IMR-90 (cell line): ENCODE results near the gene KAZALD1. TPM values are rescaled to one million over a fixed set of nuclear protein-coding genes. Genes with fewer than 3 reads are reported as not detected.

Experiments used
- ATAC-seq: fragments of 200-7000 bp; cut with Tn5 transposase; 2 replicates; pipeline ENCODE4 v1.9.1; 2020; ENCODE audit warnings: low read depth, mild to moderate bottlenecking, moderate library complexity
- BruUV-seq: library from RNA; stranded (reverse); fragments of 400-500 nt; replicated peaks from 2 replicates; lab custom pipeline; 2021; lab: Mats Ljungman, UMichigan
- CTCF ChIA-PET: fragments of 300-600 bp; formaldehyde crosslinking; extraction: SDS; loops from one replicate; lab custom pipeline; 2021; ENCODE audit warnings: antibody characterized with exemption; lab: Yijun Ruan, JAX
- POLR2A ChIA-PET: fragments of 300-600 bp; sonication (Branson Sonifier 250); formaldehyde crosslinking; loops from one replicate; lab custom pipeline; 2022; ENCODE audit warnings: antibody characterized with exemption; ENCODE audit not compliant: unreplicated experiment; lab: Charles Lee
- DNase-seq: peaks from one replicate; pipeline ENCODE4 v3.0.0; 2013
- H2AFZ ChIP-seq: replicated peaks from 2 replicates; pipeline ENCODE3; 2013; ENCODE audit warnings: low read length, mild to moderate bottlenecking; ENCODE audit not compliant: poor library complexity
- H2AK5ac ChIP-seq: 2 replicates; pipeline ENCODE4 v1.6.1; 2013; ENCODE audit warnings: low read depth, low read length, inconsistent platforms
- H2AK9ac ChIP-seq: replicated peaks from 2 replicates; pipeline ENCODE3; 2013; ENCODE audit warnings: mild to moderate bottlenecking, low read depth, low read length, moderate library complexity; ENCODE audit not compliant: poor library complexity
- H2BK120ac ChIP-seq: 2 replicates; pipeline ENCODE4 v1.6.1; 2013; ENCODE audit warnings: low read depth, low read length, inconsistent platforms
- H2BK15ac ChIP-seq: 3 replicates; pipeline ENCODE4 v1.6.1; 2013; ENCODE audit warnings: low read depth, low read length, inconsistent platforms
- H2BK20ac ChIP-seq: 2 replicates; pipeline ENCODE4 v1.6.1; 2013; ENCODE audit warnings: low read depth, mild to moderate bottlenecking, inconsistent platforms, low read length, moderate library complexity
- H2BK5ac ChIP-seq: 2 replicates; pipeline ENCODE4 v1.6.1; 2013; ENCODE audit warnings: mild to moderate bottlenecking, low read depth, low read length, inconsistent platforms; ENCODE audit not compliant: poor library complexity, severe bottlenecking
- H3K14ac ChIP-seq: replicated peaks from 2 replicates; pipeline ENCODE4 v1.6.1; 2013; ENCODE audit warnings: low read depth, low read length, inconsistent platforms
- H3K18ac ChIP-seq: 2 replicates; pipeline ENCODE4 v1.6.1; 2013; ENCODE audit warnings: low read depth, low read length, control low read depth
- H3K23ac ChIP-seq: 2 replicates; pipeline ENCODE4 v1.6.1; 2013; ENCODE audit warnings: low read depth, low read length, inconsistent platforms
- H3K27ac ChIP-seq: 2 replicates; pipeline ENCODE4 v1.5.1; 2013; ENCODE audit warnings: mild to moderate bottlenecking, control low read depth, low read length; ENCODE audit not compliant: insufficient read depth
- H3K27me3 ChIP-seq: 2 replicates; pipeline ENCODE4 v1.6.1; 2013; ENCODE audit warnings: low read length; ENCODE audit not compliant: control insufficient read depth, insufficient read depth
- H3K36me3 ChIP-seq: 2 replicates; pipeline ENCODE4 v1.6.1; 2013; ENCODE audit warnings: low read length, mixed read lengths; ENCODE audit not compliant: control insufficient read depth, insufficient read depth
- H3K4ac ChIP-seq: 2 replicates; pipeline ENCODE4 v1.6.1; 2013; ENCODE audit warnings: low read depth, low read length, inconsistent platforms
- H3K4me1 ChIP-seq: 2 replicates; pipeline ENCODE4 v1.6.1; 2013; ENCODE audit warnings: low read length, mixed read lengths; ENCODE audit not compliant: control insufficient read depth, insufficient read depth
- H3K4me2 ChIP-seq: 2 replicates; pipeline ENCODE4 v1.6.1; 2013; ENCODE audit warnings: low read depth, mild to moderate bottlenecking, control low read depth, low read length, moderate library complexity
- H3K4me3 ChIP-seq: 2 replicates; pipeline ENCODE4 v1.5.1; 2013; ENCODE audit warnings: low read depth, mild to moderate bottlenecking, control low read depth, low read length, moderate library complexity; ENCODE audit not compliant: insufficient read depth
- H3K56ac ChIP-seq: 2 replicates; pipeline ENCODE4 v1.6.1; 2013; ENCODE audit warnings: low read length, inconsistent platforms; ENCODE audit not compliant: insufficient read depth; ENCODE audit errors: extremely low read depth
- H3K79me1 ChIP-seq, 2 experiments: 2 replicates each; pipeline ENCODE4 v1.6.1; 2013; ENCODE audit warnings: low read length in 2 of 2, inconsistent platforms in 1 of 2, low read depth in 1 of 2
- H3K9ac ChIP-seq: 2 replicates; pipeline ENCODE4 v1.6.1; 2013; ENCODE audit warnings: low read depth, low read length, control low read depth
- H3K9me1 ChIP-seq: 2 replicates; pipeline ENCODE4 v1.6.1; 2013; ENCODE audit warnings: low read length, inconsistent platforms; ENCODE audit not compliant: insufficient read depth
- H3K9me3 ChIP-seq: 2 replicates; pipeline ENCODE4 v1.6.1; 2013; ENCODE audit warnings: low read length; ENCODE audit not compliant: control insufficient read depth, insufficient read depth
- H4K20me1 ChIP-seq: 2 replicates; pipeline ENCODE4 v1.6.1; 2013; ENCODE audit warnings: low read length, inconsistent platforms; ENCODE audit not compliant: insufficient read depth
- H4K5ac ChIP-seq: 2 replicates; pipeline ENCODE4 v1.6.1; 2013; ENCODE audit warnings: mild to moderate bottlenecking, low read depth, low read length, control low read depth
- H4K8ac ChIP-seq, 2 experiments: 2 replicates each; pipeline ENCODE4 v1.6.1; 2013; ENCODE audit warnings: low read depth in 2 of 2, low read length in 2 of 2, control low read depth in 1 of 2, inconsistent platforms in 1 of 2
- H4K91ac ChIP-seq: 2 replicates; pipeline ENCODE4 v1.6.1; 2013; ENCODE audit warnings: low read depth, low read length, inconsistent platforms; ENCODE audit not compliant: insufficient read depth
- BHLHE40 ChIP-seq: fragments of 150-350 bp; IDR thresholded peaks from 2 replicates; pipeline ENCODE4 v1.6.1; 2016; ENCODE audit warnings: mild to moderate bottlenecking, low read depth, low read length
- CEBPB ChIP-seq: IDR thresholded peaks from 2 replicates; pipeline ENCODE4 v1.6.1; 2012; ENCODE audit warnings: low read depth, low read length, improper control_type of control experiment
- CHD1 ChIP-seq: IDR thresholded peaks from 2 replicates; pipeline ENCODE4 v1.6.1; 2012; ENCODE audit warnings: low read depth, low read length, improper control_type of control experiment
- CTCF ChIP-seq: conservative IDR thresholded peaks from 2 replicates; pipeline ENCODE4 v1.5.1; 2012; ENCODE audit warnings: mild to moderate bottlenecking, low read depth, low read length, improper control_type of control experiment
- FOS ChIP-seq: fragments of 150-350 bp; IDR thresholded peaks from 2 replicates; pipeline ENCODE4 v1.6.1; 2016; ENCODE audit warnings: low read depth, low read length
- MAFK ChIP-seq: IDR thresholded peaks from 2 replicates; pipeline ENCODE4 v1.6.1; 2012; ENCODE audit warnings: low read depth, low read length, improper control_type of control experiment
- MAZ ChIP-seq: IDR thresholded peaks from 2 replicates; pipeline ENCODE4 v1.6.1; 2012; ENCODE audit warnings: low read depth, mild to moderate bottlenecking, low read length, improper control_type of control experiment, moderate library complexity, borderline replicate concordance
- MXI1 ChIP-seq: IDR thresholded peaks from 2 replicates; pipeline ENCODE4 v1.6.1; 2012; ENCODE audit warnings: low read depth, mild to moderate bottlenecking, low read length, moderate library complexity, borderline replicate concordance
- NFE2L2 ChIP-seq: fragments of 150-350 bp; IDR thresholded peaks from 2 replicates; pipeline ENCODE4 v1.6.1; 2016; ENCODE audit warnings: low read depth, mild to moderate bottlenecking, low read length
- POLR2A ChIP-seq: IDR thresholded peaks from 2 replicates; pipeline ENCODE4 v1.6.1; 2012; ENCODE audit warnings: mild to moderate bottlenecking, low read depth, low read length
- RCOR1 ChIP-seq: IDR thresholded peaks from 2 replicates; pipeline ENCODE4 v1.6.1; 2012; ENCODE audit warnings: mild to moderate bottlenecking, low read length, improper control_type of control experiment; ENCODE audit not compliant: insufficient replicate concordance
- RFX5 ChIP-seq: IDR thresholded peaks from 2 replicates; pipeline ENCODE4 v1.8.0; 2012; ENCODE audit warnings: low read depth, mild to moderate bottlenecking, low read length, moderate library complexity
- SMC3 ChIP-seq: fragments of 150-350 bp; IDR thresholded peaks from 2 replicates; pipeline ENCODE4 v1.6.1; 2016; ENCODE audit warnings: low read depth, mild to moderate bottlenecking, antibody characterized with exemption, low read length, moderate library complexity
- WGBS, 2 experiments: methylation state at CpG; one replicate each; pipeline versions ENCODE4 v1.1.5 to v1.1.7; 2013; ENCODE audit warnings: missing lambda C conversion rate in 2 of 2; ENCODE audit not compliant: insufficient read length in 1 of 2; ENCODE audit errors: extremely low coverage in 2 of 2; 5-methylcytosine and 5-hydroxymethylcytosine counted together
- dilution Hi-C: fragments of 300-500 bp; cut with HindIII; formaldehyde crosslinking; loops from one replicate; pipeline ENCODE4 v1.14.3; 2018; ENCODE audit warnings: low sequenced_read_pairs; ENCODE audit not compliant: unreplicated experiment
- in situ Hi-C: fragments of 300-500 bp; cut with MboI; formaldehyde crosslinking; loops from 3 replicates; pipeline ENCODE4 v1.14.3; 2019; ENCODE audit warnings: low sequenced_read_pairs, inconsistent platforms, mixed read lengths
- intact Hi-C: fragments of 100-400 bp; cut with micrococcal nuclease; formaldehyde crosslinking; loops from 2 replicates; pipeline ENCODE4 v1.10.0; 2022
- polyA plus RNA-seq, 3 experiments: library from polyadenylated mRNA; depleted of rRNA; stranded (reverse); fragments of >200 nt; gene quantifications; 2 replicates each; pipeline ENCODE4 v1.2.3, GENCODE V29; 2012; ENCODE audit warnings: low replicate concordance in 1 of 3
- total RNA-seq: library from RNA; depleted of rRNA; stranded (reverse); fragments of >200 nt; gene quantifications from 2 replicates; pipeline ENCODE4 v1.2.3, GENCODE V29; 2012

The KAZALD1 gene
- total and polyA plus RNA-seq, 2 of the 4 experiments (the other 2 are of a cell fraction): 9.1 to 18.6 TPM

- no peak overlapping the region for H3K9ac ChIP-seq
- 83% methylated on average over 1 of the region's 3 CpGs; no CpG with 5 or more reads in 1 of the 2 experiments for WGBS, 2 experiments
- H3K9me3 ChIP-seq: no peaks in the 10 kb centered on the region
- CTCF ChIA-PET: interaction anchor here (1.3 kb wide), 1 partner anchor 20 kb away, joined by 3 read pairs; no protein-coding TSS in a partner anchor
- H2BK20ac ChIP-seq: no peak overlapping the region
- ATAC-seq: no peak
- H2BK5ac ChIP-seq: no peak overlapping the region
- no peak overlapping the region for H3K4me2 ChIP-seq
- H3K23ac ChIP-seq: no peak overlapping the region
- TF ChIP-seq CEBPB: no peak
- no peak for TF ChIP-seq CTCF
- TF ChIP-seq MAZ: no peak
- TF ChIP-seq RFX5: no peak
- TF ChIP-seq RCOR1: no peak
- no peak for TF ChIP-seq CHD1
- no peak for TF ChIP-seq MAFK
- no peak for TF ChIP-seq MXI1
- no peak for TF ChIP-seq SMC3
- no peak for TF ChIP-seq FOS
- no peak for TF ChIP-seq BHLHE40
- TF ChIP-seq NFE2L2: no peak
- TF ChIP-seq POLR2A: no peak
- H4K91ac ChIP-seq: no peak overlapping the region
- no peaks in the 10 kb centered on the region for H3K36me3 ChIP-seq
- intact Hi-C loops (no loop called here), in situ Hi-C loops (no loop called here), dilution Hi-C loops (no loop called here)
- H3K4ac ChIP-seq: no peak overlapping the region
- no peak overlapping the region for H2AK5ac ChIP-seq
- peaks cover 7% of the 10 kb centered on the region for H3K4me1 ChIP-seq
- H4K5ac ChIP-seq: no peak overlapping the region
- POLR2A ChIA-PET: no interaction called here
- peaks cover 35% of the 10 kb centered on the region for H3K27me3 ChIP-seq
- no peak overlapping the region for H3K18ac ChIP-seq
- peaks cover 4% of the 10 kb centered on the region; the same call in 1 of the 2 replicates for H3K9me1 ChIP-seq
- H4K8ac ChIP-seq: no peak overlapping the region
- no peak overlapping the region for H2AK9ac ChIP-seq
- H3K4me3 ChIP-seq: no peak overlapping the region
- H2BK15ac ChIP-seq: no peak overlapping the region
- H3K14ac ChIP-seq: no peak overlapping the region
- no peak overlapping the region for H2AFZ ChIP-seq
- no peaks in the 10 kb centered on the region for H4K20me1 ChIP-seq
- BruUV-seq: no TSS peak
- no peak overlapping the region for H3K56ac ChIP-seq
- H2BK120ac ChIP-seq: no peak overlapping the region
- H3K27ac ChIP-seq: no peak overlapping the region
- H3K79me1 ChIP-seq: no peaks in the 10 kb centered on the region
- no peak for DNase-seq
Observed at GRCh38 chr10:101070098-101070497, 8.3 kb downstream of the KAZALD1 start.
